ENCODE results near the gene DLG5.
A peak's percentile ranks its signal among the peaks of the same experiment; 100 is the strongest.

Gene DLG5

GRCh38 chr10:77756319-77757232 is 170.0 kb downstream of the DLG5 start:
- peak; percentile 45 for DNase-seq (ENCODE audit: extremely low spot score)
- ChIA-PET CTCF (interaction anchor here (0.6 to 1.7 kb wide), 11 partner anchors 9 to 592 kb away, joined by 3 to 9 read pairs (median 4); no protein-coding TSS in a partner anchor), POLR2A (no interaction called here)
- TF ChIP-seq, protein P1, sequence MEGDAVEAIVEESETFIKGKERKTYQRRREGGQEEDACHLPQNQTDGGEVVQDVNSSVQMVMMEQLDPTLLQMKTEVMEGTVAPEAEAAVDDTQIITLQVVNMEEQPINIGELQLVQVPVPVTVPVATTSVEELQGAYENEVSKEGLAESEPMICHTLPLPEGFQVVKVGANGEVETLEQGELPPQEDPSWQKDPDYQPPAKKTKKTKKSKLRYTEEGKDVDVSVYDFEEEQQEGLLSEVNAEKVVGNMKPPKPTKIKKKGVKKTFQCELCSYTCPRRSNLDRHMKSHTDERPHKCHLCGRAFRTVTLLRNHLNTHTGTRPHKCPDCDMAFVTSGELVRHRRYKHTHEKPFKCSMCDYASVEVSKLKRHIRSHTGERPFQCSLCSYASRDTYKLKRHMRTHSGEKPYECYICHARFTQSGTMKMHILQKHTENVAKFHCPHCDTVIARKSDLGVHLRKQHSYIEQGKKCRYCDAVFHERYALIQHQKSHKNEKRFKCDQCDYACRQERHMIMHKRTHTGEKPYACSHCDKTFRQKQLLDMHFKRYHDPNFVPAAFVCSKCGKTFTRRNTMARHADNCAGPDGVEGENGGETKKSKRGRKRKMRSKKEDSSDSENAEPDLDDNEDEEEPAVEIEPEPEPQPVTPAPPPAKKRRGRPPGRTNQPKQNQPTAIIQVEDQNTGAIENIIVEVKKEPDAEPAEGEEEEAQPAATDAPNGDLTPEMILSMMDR (IDR thresholded peaks at IDR 0.05; ENCODE audit: control extremely low read depth, extremely low read depth, low read depth, missing control alignments) = peak; percentile 73

DNA sequence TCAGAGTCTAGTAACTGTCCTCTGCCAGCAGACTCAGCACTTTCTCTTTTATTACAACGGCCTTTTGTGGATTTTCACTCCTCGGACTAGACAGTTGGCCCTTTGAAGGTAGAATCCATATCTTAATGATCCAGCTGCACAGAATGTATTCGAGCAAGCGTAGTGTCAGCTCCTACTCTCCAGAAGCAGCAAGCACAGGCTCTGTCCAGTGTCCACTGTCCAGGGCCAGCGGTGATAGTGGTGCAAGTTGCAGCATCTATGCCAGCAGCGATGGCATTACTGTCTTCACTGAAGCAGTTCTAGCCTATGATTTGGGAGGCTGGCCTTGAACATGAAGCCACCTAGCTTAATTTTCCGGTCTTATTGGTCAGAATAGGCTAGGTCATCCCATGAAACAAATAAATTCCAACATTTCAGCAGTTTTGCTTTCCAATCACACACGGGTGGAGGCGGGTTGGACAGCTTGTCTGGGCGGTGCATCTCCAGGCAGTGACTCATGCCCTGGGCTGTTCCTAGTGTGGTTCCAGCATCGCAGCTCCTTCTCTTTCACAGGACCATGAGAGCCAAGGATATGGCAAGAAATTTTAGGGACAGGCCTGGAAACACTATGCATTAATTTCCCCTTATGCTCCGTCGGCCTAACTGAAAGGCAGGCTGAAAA is 180.4 kb downstream of the DLG5 start:
- TF ChIP-seq, protein P1 (IDR thresholded peaks at IDR 0.05; ENCODE audit: control extremely low read depth, extremely low read depth, low read depth, missing control alignments) = no peak
- ChIA-PET POLR2A (no interaction called here), CTCF (interaction anchor here (1.8 kb wide), 1 partner anchor 10 kb away, joined by 5 read pairs; no protein-coding TSS in a partner anchor)
- no peak for DNase-seq (ENCODE audit: extremely low spot score)

DNA sequence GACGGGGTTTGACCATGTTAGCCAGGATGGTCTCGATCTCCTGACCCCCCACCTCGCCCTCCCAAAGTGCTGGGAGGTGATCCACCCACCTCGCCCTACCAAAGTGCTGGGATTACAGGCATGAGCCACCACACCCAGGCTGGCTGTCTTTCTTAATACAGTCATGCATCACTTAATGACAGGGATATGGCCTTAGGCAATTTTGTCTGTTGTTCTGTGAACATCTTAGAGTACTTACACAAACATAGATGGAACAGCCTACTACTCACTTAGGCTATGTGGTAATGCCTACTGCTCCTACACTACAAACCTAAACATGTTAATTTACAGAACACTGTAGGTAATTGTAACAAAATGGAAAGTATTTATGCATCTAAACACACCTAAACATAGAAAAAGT is 182.3 kb downstream of the DLG5 start:
- ChIA-PET POLR2A (no interaction called here), CTCF (no interaction called here)
- TF ChIP-seq, protein P1 (IDR thresholded peaks at IDR 0.05; ENCODE audit: control extremely low read depth, extremely low read depth, low read depth, missing control alignments) = no peak
- DNase-seq (ENCODE audit: extremely low spot score) = no peak

DNA sequence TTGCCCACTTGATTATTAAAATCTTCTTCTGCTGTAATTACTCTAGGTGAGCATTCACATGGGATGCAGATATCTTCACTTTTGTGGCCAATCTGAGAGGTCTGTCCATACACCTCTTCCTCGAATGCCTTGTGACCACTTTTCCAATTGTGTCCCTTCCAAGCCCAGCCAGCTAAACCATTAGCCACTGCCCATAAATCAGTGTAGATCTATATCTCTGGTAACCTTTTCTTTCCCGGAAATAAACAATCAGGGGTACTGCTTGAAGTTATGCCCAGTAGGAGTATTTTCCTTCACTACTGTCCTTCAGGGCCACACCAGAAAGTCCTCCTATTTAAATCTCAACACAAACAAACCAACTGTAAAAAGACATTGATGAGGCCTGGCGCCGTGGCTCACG is 184.4 kb downstream of the DLG5 start:
- POLR2A ChIA-PET = no interaction called here
- TF ChIP-seq, protein P1 (IDR thresholded peaks at IDR 0.05; ENCODE audit: control extremely low read depth, extremely low read depth, low read depth, missing control alignments) = no peak
- CTCF ChIA-PET = interaction anchor here (1.8 kb wide), 1 partner anchor 30 kb away, joined by 7 read pairs; no protein-coding TSS in a partner anchor
- DNase-seq (ENCODE audit: extremely low spot score) = no peak

- POLR2A ChIA-PET = no interaction called here
- no peak for DNase-seq (ENCODE audit: extremely low spot score)
- CTCF ChIA-PET = interaction anchor here (1.8 kb wide), 1 partner anchor 30 kb away, joined by 7 read pairs; no protein-coding TSS in a partner anchor
- TF ChIP-seq, protein P1 (IDR thresholded peaks at IDR 0.05; ENCODE audit: control extremely low read depth, extremely low read depth, low read depth, missing control alignments) = no peak
Observed at GRCh38 chr10:77741746-77742145, 184.8 kb downstream of the DLG5 start.
